ENCODE data around the gene FCAMR. TPM values are rescaled to one million over a fixed set of nuclear protein-coding genes. Genes with fewer than 3 reads are reported as not detected.
A peak's percentile ranks its signal among the peaks of the same experiment; 100 is the strongest.

FCAMR gene
- total RNA-seq, 1 donor from 2014 or later: not detected

GRCh38 chr1:206952171-206952570 lies 18.1 kb downstream of the FCAMR start:
- Histone ChIP-seq H3K4me3 (ENCODE audit: low read depth, low read length) (no peak overlapping the region), H3K36me3 (ENCODE audit: control insufficient read depth, insufficient read depth, low read length) (no peaks in the 10 kb centered on the region), H3K27me3 (ENCODE audit: control insufficient read depth, insufficient read depth, low read length) (no peaks in the 10 kb centered on the region)
- DNase-seq (ENCODE audit: low read depth) (peak; percentile 82), FAIRE-seq (no peak)
- TF ChIP-seq CTCF (IDR thresholded peaks at IDR 0.05; ENCODE audit: insufficient read depth, low read length, severe bottlenecking): no peak

GRCh38 chr1:206951318-206952100 lies 18.8 kb downstream of the FCAMR start:
- FAIRE-seq: no peak
- Histone ChIP-seq H3K36me3 (ENCODE audit: control insufficient read depth, insufficient read depth, low read length) (no peaks in the 10 kb centered on the region), H3K27me3 (ENCODE audit: control insufficient read depth, insufficient read depth, low read length) (no peaks in the 10 kb centered on the region), H3K4me3 (ENCODE audit: low read depth, low read length) (no peak overlapping the region)
- TF ChIP-seq CTCF (IDR thresholded peaks at IDR 0.05; ENCODE audit: insufficient read depth, low read length, severe bottlenecking): no peak
- DNase-seq (ENCODE audit: low read depth): no peak

GRCh38 chr1:206949641-206950040 lies 20.6 kb downstream of the FCAMR start:
- no peak overlapping the region for H3K4me3 ChIP-seq (ENCODE audit: low read depth, low read length)
- no peak for DNase-seq (ENCODE audit: low read depth)
- FAIRE-seq: no peak
- no peak for TF ChIP-seq CTCF (IDR thresholded peaks at IDR 0.05; ENCODE audit: insufficient read depth, low read length, severe bottlenecking)
- H3K36me3 ChIP-seq (ENCODE audit: control insufficient read depth, insufficient read depth, low read length): no peaks in the 10 kb centered on the region
- H3K27me3 ChIP-seq (ENCODE audit: control insufficient read depth, insufficient read depth, low read length): peaks cover 2% of the 10 kb centered on the region

- TF ChIP-seq CTCF (IDR thresholded peaks at IDR 0.05; ENCODE audit: insufficient read depth, low read length, severe bottlenecking): no peak
- DNase-seq (ENCODE audit: low read depth) (no peak), FAIRE-seq (no peak)
- peaks cover 2% of the 10 kb centered on the region for H3K27me3 ChIP-seq (ENCODE audit: control insufficient read depth, insufficient read depth, low read length)
- no peaks in the 10 kb centered on the region for H3K36me3 ChIP-seq (ENCODE audit: control insufficient read depth, insufficient read depth, low read length)
- H3K4me3 ChIP-seq (ENCODE audit: low read depth, low read length): no peak overlapping the region
Measured at GRCh38 chr1:206949208-206949607, 21.1 kb downstream of the FCAMR start.

- H3K27me3 ChIP-seq (ENCODE audit: control insufficient read depth, insufficient read depth, low read length): peaks cover 2% of the 10 kb centered on the region
- no peak for TF ChIP-seq CTCF (IDR thresholded peaks at IDR 0.05; ENCODE audit: insufficient read depth, low read length, severe bottlenecking)
- no peak for FAIRE-seq
- no peak overlapping the region for H3K4me3 ChIP-seq (ENCODE audit: low read depth, low read length)
- H3K36me3 ChIP-seq (ENCODE audit: control insufficient read depth, insufficient read depth, low read length): no peaks in the 10 kb centered on the region
- no peak for DNase-seq (ENCODE audit: low read depth)
Measured at GRCh38 chr1:206947255-206947654, 23.0 kb downstream of the FCAMR start.

- Histone ChIP-seq H3K36me3 (ENCODE audit: control insufficient read depth, insufficient read depth, low read length) (no peaks in the 10 kb centered on the region), H3K27me3 (ENCODE audit: control insufficient read depth, insufficient read depth, low read length) (peaks cover 2% of the 10 kb centered on the region), H3K4me3 (ENCODE audit: low read depth, low read length) (no peak within 1 kb of the TSS)
- no peak for DNase-seq (ENCODE audit: low read depth)
- no peak for TF ChIP-seq CTCF (IDR thresholded peaks at IDR 0.05; ENCODE audit: insufficient read depth, low read length, severe bottlenecking)
- FAIRE-seq: no peak
Measured at GRCh38 chr1:206946261-206946660, 24.0 kb downstream of the FCAMR start, which contains the start of gene PIGR. Gene PIGR, minus strand, starts transcription at chr1:206946466. Its CDS starts 5,935 bp downstream, at chr1:206940531.

All from bronchial epithelial cell (primary cell).